Suppressor macrophage treated with lipopolysaccharide for 1 hour (primary cell): Measurements from ENCODE around the gene ARHGAP42.

Source experiments
- DNase-seq, 3 donors: peaks; one replicate each; pipeline ENCODE4 v3.0.0-alpha.2; 2020 to 2022

The ARHGAP42 gene

DNA sequence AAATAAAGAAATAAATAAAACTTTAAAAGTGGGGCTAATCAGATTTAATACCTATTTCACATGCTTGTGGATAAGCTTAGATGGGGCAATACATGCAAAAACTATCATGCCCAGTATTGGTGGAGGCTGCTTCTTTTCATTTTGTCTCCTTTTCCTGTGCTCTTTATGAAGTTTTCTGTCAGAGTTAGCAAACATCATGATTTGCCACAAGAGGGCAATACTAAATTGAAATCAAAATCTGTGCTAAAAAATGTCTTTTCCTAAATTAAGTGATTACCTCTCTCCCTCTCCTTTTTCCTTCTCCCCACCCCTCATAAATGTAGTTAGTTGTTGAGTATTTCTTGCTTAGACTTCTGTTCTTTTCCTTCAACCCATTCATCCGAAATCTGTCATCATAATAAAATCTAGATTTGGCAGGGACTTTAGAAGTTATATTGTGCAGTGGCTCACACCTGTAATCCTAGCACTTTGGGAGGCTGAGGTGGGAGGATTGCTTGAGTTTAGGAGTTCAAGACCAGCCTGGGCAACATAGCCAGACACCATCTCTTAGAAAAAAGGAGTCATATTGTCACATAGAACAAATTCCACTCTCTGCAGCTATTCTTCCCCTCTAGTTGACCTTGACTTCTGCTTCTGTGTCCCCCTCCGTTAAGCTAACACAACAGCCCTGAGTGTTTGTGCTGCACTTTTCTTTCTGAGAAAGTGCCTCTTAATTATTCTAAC lies 4.7 kb upstream of the ARHGAP42 start:
- peak in 1 of 3 donors; percentile 1 for DNase-seq

DNA sequence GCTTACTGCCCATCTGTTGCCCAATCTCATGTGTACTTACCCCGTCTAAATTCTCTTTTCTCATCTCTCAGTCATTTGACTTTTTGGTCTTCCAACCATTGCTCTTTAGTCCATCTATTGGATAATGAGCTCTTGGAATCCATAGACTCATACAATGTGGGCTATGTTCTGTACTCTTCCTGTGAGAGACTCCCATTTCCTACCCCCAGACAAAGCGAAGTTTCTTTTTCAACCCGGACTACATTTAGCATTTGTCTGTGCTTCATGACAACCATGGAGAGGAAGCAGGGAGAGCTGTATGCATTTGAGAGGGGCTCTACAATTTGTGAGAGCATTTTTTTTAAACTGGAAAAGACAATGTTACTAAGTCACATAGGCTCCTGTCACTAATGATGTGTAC lies 4.0 kb upstream of the ARHGAP42 start:
- no peak for DNase-seq

- DNase-seq: no peak
These were observed 2.7 kb upstream of the ARHGAP42 start for GRCh38 chr11:100684101-100685065.

DNA sequence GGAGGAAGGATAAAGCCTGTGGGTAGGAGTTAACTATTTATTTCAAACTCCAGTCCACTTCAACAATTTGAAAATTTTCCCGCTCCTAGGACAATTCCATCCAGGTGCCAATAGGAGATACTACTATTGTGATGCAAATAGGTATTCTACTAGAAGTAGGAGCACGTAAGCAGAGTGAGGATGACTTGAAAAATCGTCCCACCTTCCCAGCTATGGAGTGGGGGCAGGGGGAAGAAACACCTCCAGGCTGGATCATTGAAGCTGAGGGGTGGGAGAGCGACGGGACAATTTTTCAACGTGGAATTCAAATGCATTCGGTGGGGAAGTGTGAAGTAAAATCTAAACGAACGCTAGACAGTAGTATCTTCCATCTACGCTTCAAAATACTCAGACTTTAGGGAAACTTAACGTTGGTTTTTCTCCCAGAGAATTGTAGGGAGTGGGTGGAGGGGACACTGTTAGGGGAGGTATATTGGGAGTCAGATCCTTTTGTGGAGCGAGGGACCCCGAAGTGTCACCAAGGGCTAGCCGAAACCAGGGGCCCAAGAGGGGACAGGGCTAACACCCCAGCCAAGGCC lies 523 bp upstream of the ARHGAP42 start:
- no peak for DNase-seq

GRCh38 chr11:100687630-100688395 lies 725 bp downstream of the ARHGAP42 start:
- DNase-seq: peak; percentile 46 to 47 (median 47)

GRCh38 chr11:100689141-100689540 lies 2.1 kb downstream of the ARHGAP42 start:
- DNase-seq: no peak

GRCh38 chr11:100691896-100692653 lies 5.0 kb downstream of the ARHGAP42 start:
- DNase-seq: no peak

GRCh38 chr11:100695911-100696310 lies 8.8 kb downstream of the ARHGAP42 start:
- no peak for DNase-seq

DNA sequence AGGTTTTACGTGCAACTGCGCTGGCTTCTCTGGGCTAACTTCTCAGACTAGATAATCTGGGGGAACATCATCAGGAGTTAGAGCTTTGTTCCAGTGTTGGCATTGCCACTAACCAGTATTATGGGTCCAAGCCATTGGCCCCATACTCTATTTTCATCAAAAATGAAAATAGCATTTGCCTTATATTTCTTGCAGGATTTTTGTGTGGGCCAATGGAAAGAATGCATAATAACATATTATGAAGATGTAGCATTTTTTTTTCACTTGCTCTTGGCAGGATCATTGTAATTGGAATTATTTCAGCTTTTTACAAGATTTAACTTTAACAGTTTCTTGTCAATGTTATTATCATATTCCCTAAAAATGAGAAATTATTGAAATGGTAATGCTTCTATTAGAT lies 16.1 kb downstream of the ARHGAP42 start:
- DNase-seq: no peak

DNA sequence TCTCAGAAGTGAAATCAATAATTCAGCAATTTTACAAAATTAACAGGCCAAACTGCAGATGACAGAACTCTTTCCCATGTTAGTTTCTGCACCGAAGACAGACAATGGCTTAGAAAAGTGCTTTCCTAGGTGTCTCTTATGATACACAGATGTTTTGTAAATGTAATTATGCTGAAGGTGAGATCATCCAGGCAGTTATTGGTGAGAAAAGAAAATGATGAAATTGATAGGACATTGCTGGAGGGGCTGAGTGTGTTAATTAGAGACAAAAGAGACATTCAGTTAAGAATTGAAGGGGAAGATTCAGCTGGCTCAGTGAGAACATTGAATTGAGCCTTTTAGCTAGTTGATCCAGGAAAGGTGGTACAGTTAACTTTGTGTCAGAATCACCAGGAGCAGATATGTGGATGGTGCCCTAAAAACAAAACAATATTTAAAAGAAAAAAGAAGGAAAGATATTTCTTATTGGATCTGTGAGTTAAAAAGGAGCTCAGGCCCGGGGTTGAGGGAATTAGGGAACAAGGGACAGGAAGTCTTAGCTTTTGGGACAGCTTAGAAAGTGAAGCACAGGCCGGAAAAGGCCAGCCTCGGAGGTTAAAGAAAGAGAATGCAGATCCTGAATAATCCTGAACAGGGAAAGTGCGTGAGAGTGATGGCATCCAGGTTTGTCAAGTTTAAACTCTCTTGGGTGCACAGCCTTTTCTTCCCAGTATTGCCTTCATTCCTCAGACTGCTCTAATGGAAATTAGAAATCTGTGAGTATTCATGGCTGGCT lies 16.9 kb downstream of the ARHGAP42 start:
- DNase-seq: no peak

DNA sequence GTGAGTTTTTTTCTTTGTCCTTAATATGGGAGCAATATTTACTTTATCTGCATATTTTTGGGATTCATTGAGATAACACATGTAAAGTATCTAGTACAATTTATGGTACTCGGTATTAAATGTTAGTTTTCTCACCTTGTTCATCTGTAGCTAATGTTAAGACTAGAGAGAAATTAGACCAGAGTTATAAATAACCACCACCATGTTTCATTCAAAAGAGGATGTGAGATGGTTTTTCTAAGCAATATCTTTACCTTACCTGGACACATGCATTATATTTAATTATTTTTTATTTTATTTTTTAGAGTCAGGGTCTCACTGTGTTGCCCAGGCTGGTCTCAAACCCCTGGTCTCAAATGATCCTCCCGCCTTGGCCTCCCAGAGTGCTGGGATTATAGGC lies 18.4 kb downstream of the ARHGAP42 start:
- DNase-seq: no peak

DNA sequence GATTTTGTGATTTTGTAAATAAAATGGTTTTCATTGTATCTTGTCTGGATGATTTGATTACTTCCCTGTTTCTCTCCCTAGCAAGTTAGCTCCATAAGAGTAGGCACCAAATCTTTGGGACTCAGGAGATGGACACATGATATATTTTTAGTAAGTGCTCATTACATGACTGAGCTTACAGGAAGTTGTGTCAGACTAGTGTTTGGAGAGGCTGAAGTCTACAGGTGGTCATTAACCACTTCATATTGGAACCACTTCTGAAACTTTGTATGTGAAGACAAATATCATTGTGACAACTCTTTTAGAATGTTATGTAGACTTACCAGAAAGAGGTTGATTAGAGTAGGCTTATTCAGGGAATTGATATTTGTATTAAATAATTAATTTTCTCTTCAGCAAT lies 19.1 kb downstream of the ARHGAP42 start:
- no peak for DNase-seq

GRCh38 chr11:100709233-100709957 lies 22.3 kb downstream of the ARHGAP42 start:
- no peak for DNase-seq

- DNase-seq: no peak
These were observed 24.9 kb downstream of the ARHGAP42 start for GRCh38 chr11:100711984-100712383.

DNA sequence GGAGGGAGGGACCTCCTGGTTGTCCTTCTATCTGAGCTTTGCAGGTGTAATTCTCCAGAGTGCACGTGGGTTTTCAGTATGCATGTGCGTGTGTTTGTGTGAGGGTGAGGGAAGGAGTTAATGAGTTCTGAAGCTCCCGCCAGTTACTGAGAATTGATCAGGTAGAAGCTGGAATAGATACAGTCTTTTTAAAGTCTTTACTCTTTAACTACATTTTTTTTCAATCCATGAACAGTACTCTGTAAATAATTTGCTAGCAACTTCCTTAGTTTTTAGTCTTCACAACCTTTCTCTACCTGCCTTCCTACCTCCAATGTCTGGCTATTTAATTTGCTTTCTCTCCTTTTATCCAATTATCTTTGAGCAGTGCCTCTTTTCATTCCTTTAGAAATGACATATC lies 25.5 kb downstream of the ARHGAP42 start:
- no peak for DNase-seq

GRCh38 chr11:100715165-100715761 lies 28.2 kb downstream of the ARHGAP42 start:
- no peak for DNase-seq

- DNase-seq: no peak
These were observed 29.8 kb downstream of the ARHGAP42 start for GRCh38 chr11:100716838-100717237.

GRCh38 chr11:100719362-100719761 lies 32.3 kb downstream of the ARHGAP42 start:
- DNase-seq: no peak

DNA sequence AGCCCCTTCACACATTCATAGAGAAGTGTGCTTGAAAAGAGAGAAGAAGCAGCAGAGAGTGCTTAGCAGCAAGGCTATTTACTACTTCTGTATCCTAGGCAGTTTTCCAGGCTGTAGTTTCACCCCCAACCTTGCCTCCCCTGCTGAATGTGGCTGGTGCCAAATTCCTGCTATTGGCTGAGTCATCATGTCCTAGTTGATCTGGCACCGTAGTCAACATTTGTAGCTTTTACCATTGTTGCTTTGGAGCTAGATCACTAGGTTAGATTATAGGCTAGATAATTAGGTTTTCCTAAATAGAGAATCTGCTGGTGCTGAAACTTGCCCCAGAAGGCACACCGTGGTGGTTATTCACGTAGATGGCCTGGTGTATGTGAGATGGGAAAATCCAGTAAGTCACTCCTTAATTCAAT lies 32.7 kb downstream of the ARHGAP42 start:
- DNase-seq: no peak

GRCh38 chr11:100726680-100727079 lies 39.6 kb downstream of the ARHGAP42 start:
- no peak for DNase-seq
